Measurements from ENCODE around the gene GSTM1.
"Not testable (repeated sequence)": the region's sequence is repeated elsewhere in the genome, so short reads cannot be mapped to it uniquely, and the experiment has no call there.

GSTM1 gene

GRCh38 chr1:109704173-109704572, 16.6 kb downstream of the GSTM1 start:
- no peak for DNase-seq

- no peak for DNase-seq
Measured at GRCh38 chr1:109705411-109705810, 17.8 kb downstream of the GSTM1 start.

DNA sequence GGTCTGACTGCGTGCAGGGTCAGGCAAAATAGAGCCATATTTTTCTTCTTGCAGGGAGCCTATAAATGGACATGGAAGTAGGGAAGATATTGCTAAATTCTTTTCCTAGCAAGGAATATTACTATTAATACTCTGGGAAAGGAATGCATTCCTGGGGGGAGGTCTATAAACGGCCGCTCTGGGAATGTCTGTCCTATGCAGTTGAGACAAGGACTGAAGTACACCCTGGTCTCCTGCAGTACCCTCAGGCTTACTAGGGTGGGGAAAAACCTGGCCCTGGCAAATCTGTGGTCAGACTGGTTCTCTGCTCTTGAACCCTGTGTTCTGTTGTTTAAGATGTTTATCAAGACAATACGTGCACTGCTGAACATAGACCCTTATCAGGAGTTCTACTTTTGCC, 21.3 kb downstream of the GSTM1 start:
- not testable (repeated sequence) for DNase-seq

GRCh38 chr1:109709822-109710221, 22.2 kb downstream of the GSTM1 start:
- DNase-seq: not testable (repeated sequence)

DNA sequence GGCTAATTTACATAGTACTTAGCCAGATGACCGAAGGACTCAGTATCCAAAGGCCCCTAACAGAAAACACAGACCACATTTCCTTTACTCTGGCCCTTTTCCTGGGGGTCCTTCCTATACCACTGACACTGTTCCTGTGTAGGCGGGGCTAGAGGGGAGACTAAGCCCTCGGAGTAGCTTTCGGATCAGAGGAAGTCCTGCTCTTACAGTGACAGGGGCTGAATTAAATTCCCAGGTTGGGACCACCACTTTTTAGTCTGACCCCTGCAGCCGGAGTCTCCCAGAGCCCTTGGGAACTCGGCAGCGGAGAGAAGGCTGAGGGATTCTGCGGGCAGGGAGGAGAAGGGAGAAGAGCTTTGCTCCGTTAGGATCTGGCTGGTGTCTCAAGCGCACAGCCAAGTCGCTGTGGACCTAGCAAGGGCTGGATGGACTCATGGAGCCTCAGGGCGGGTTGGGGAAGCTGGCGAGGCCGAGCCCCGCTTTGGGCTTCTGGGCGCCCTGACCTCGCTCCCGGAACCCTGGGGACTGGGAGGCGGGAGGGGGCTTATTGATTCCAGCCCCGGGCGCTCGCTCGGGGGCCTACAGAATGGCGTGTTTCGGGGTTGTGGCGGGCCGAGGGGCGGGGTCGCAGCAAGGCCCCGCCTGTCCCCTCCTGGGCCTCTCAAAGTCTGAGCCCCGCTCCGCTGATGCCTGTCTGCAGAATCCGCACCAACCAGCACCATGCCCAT, 24.1 kb downstream of the GSTM1 start, which contains the start of gene GSTM5:
GSTM5 (plus strand) TSS at position 659 of the 728 bp plus-strand sequence; CDS start at position 721, 62 bp downstream.
- not testable (repeated sequence) for DNase-seq

GRCh38 chr1:109712321-109712864, 24.8 kb downstream of the GSTM1 start:
- DNase-seq: no peak

DNA sequence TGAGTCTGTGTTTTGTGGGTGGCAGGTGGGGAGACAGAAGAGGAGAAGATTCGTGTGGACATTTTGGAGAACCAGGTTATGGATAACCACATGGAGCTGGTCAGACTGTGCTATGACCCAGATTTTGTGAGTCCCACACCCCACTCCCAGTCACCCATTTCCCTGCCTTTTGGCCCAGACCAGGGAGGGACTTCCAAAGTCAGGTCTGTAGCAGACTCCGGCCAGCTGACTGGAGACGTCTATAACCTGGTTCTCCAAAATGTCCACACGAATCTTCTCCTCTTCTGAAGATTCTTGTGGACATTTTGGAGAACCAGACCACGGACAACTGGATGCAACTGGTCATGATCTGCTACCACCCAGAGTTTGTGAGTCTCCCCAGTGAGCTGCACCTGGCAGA, 26.0 kb downstream of the GSTM1 start:
- DNase-seq: no peak

GRCh38 chr1:109714661-109715372, 27.2 kb downstream of the GSTM1 start:
- no peak for DNase-seq

GRCh38 chr1:109716121-109716520, 28.5 kb downstream of the GSTM1 start:
- no peak for DNase-seq

GRCh38 chr1:109716570-109717090, 29.0 kb downstream of the GSTM1 start:
- DNase-seq: no peak

DNA sequence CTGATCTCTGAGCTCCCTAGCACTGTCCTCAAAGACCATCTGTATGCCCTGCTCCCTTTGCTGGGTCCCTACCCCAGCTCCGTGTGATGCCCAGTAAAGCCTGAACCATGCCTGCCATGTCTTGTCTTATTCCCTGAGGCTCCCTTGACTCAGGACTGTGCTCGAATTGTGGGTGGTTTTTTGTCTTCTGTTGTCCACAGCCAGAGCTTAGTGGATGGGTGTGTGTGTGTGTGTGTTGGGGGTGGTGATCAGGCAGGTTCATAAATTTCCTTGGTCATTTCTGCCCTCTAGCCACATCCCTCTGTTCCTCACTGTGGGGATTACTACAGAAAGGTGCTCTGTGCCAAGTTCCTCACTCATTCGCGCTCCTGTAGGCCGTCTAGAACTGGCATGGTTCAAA, 30.1 kb downstream of the GSTM1 start:
- DNase-seq: no peak

- no peak for DNase-seq
Measured at GRCh38 chr1:109718495-109718894, 30.9 kb downstream of the GSTM1 start.

DNA sequence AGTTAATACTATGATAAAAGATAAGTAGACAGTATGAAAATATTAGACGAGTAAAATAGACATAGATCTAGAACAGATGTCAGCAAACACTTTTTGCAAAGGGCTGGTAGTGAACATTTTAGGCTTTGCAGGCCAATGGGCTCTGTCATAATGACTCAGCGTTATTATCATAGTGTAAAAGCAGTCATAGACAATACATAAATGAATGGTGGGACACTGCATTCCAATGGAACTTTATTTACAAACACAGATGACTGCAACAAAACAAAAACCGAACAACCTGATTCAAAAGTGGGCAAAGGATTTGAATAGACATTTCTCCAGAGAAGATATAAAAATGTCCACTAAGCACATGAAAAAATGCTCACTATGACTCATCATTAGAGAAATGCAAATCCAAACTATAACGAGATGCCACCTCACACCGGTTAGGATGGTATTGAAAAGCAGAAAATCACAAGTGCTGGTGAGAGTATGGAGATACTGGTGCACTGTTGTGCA, 31.8 kb downstream of the GSTM1 start:
- no peak for DNase-seq

- no peak for DNase-seq
Measured at GRCh38 chr1:109721042-109721441, 33.4 kb downstream of the GSTM1 start.

- DNase-seq: no peak
Measured at GRCh38 chr1:109721971-109722370, 34.4 kb downstream of the GSTM1 start.

- no peak for DNase-seq
Measured at GRCh38 chr1:109722908-109723691, 35.5 kb downstream of the GSTM1 start.

GRCh38 chr1:109724933-109725332, 37.3 kb downstream of the GSTM1 start:
- DNase-seq: no peak

DNA sequence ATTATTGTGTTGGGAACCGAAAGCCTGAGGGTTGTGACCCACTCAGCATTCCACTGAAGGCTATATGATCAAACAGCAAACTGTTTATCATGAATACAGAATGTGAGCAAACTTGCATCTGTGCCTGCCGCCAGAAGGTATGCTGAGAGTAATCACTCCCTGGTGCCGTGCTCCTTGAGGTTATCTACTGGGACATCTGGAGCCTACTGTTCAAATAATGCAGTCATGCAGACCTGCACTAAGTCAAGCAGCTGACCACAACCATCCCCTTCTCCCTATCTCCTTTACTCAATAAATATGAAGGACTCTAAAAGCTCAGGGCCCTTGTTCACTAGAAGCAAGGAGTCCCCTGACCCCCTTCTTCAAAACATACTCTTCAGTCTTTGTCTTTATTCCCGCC, 37.9 kb downstream of the GSTM1 start:
- no peak for DNase-seq

GRCh38 chr1:109726007-109726406, 38.4 kb downstream of the GSTM1 start:
- no peak for DNase-seq

DNA sequence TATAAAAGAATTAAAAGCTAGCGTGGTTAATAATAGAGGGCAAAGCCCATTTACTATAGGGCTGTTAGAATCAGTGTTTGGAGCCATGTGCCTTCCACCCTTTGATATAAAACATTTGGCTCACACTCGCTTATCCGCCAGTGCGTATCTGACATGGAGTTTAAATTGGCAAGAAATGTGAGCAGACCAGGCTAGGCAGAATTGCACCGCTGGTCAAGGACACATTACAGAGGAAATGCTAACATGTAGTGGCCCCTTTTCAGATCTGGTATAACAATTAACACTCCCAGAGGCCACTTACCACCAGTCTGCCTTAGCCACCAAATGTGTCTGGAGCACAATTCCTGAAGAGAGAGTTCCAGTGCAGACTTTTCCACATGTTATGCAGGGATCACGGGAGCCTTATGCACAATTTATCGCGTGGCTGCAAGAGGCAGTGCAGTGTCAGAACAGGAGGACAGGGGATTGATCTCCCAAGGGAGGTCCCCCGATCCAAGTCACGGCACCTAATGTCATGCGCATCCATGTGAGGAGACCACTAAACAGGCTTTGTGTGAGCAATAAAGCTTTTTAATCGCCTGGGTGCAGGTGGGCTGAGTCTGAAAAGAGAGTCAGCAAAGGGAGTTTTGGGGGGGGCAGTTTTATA, 39.2 kb downstream of the GSTM1 start:
- no peak for DNase-seq

DNA sequence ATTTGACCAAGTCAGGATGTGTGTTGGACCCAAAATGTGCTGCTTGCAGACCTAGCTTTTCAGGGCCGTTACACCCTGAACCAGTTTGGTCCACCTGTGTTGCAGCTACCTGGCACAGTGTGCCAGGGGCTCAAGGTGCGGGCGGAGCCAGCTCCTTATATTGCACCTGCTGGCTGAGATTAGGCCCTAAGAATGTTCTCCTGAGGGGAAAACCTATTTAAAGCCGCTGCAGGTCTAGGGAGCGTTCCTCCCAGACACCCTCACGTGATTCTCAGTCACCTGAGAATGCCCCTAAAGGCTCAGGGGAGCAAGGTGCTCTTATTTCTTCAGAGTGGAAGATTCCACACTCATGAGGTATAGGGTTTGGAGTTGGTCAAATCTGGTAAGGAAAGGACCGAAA, 41.3 kb downstream of the GSTM1 start:
- DNase-seq: no peak

GRCh38 chr1:109730666-109731065, 43.0 kb downstream of the GSTM1 start:
- DNase-seq: no peak

All from NCI-H446 (cell line).